HG03460 (cell line): ENCODE data around the gene FMO2.

Experiments used
- ATAC-seq: cut with Tn5 transposase; IDR thresholded peaks from one replicate; pipeline ENCODE4 v1.9.1; 2021; ENCODE audit not compliant: unreplicated experiment

Gene FMO2

DNA sequence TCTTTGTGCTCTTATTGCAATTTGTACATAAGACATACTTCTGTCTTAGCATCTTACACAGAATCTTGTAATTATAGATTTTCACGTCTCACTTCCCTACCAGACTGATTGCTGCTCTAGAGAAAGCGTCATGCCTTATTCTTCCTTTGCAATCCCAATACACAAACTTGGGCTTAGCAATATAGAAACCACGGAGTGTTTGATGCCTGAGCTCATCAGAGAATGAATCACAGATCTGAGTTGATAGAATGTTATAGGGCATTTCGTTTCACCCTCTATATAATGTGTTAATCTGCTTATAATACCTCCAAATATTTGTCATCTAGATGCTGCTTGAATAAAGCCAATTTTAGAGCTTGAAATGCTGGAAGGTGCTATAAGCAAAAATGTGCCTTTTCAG is 69.8 kb downstream of the FMO2 start:
- ATAC-seq: no peak

DNA sequence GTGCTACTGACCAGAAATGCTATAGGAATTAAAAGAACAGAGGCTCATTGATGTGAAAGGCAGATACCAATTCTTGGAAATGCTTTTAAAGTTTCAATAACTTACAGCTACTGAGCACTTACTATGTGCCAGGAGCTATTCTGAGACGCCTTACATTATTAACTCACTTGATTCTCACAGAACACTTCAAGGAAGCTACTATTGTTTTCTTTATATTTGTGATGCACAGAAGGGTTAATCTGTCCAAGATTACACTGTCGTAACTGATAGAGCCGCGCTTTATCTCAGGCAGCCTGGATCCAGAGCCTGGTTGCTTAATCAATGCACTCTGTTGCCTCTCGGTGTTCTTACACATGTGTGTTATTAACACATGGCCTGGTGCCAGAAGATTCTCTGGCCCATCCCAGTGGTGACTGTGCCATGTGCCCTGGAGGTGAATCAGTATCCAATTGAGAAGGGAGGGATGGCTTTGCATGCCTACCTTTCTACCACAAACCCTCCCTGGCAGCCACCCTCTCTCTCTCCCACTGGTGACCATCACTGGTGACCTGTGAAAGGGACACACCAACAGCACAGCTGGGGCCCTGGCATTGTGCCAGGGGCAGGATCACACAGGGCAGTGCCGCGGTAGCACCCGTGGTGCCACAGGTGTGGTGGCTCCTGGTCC is 72.0 kb downstream of the FMO2 start:
- no peak for ATAC-seq

DNA sequence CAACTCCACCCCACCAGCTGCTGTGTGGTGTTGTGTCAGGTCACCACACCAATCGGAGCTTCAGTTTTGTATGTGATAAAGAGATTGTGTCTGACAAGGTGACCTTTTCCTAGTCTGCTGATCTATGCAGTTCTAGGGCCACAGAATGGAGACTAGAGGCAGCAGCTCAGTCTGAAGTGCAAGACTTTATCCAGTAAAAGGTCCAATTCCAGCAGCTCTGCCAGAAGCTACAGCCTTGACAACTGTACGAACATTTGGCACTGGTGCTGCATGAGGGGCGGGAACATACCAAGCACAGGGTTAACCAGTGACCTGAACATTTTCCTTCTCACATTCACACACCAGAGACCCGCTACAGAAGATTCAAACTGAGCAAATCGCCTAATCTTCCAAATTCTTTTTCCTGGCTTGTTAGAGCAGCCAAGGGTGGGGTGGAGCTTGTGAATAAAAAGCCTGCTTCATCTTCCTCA is 72.5 kb downstream of the FMO2 start:
- no peak for ATAC-seq

DNA sequence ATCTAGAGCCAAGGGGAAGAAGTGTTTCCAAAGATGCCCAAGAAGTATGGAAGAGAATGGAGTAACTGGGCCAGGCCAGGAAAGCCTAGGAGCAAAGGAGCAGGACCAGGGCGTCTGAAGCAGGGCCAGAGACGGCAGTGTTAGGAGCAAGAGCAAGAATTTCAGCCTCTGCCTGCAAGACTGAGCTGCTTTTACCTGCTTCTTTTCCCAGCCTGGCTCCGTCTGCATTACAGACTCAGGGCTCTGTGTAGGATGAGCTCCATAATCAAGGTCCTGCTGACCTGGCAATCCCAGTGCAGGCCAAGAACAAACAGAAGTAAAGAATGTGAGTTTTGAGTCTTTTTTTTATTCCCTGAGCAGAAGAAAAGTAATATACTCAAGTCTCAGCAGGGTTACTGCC is 73.3 kb downstream of the FMO2 start:
- ATAC-seq: no peak

DNA sequence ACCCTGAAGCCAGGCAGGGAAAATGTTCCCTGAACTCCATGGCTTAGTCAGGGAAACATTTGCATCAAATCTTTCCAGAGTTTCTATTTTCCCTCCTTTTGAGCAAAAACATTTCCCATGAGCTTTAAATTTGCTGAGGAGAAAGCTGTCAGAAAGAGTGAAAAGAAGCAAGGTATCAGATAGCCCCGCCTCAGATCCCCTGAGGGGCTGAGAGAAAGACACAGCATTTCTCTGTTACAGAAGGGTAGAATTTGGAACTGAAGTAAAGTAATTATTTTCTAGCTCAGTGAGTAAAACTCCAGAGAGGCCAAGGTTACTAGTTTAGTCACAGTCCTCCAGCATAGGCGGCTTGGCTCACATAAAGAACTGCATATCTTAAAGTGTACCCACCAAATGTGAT is 73.8 kb downstream of the FMO2 start:
- ATAC-seq: no peak
